Naive thymus-derived CD4-positive, alpha-beta T cell (primary cell): ENCODE data around the gene ICOS. TPM values are rescaled to one million over a fixed set of nuclear protein-coding genes. Genes with fewer than 3 reads are reported as not detected.

Source experiments
- polyA plus RNA-seq, 2 donors: library from polyadenylated mRNA; unstranded; fragments of 300-500 nt; fragmentation: Illumina TruSeq; gene quantifications; one replicate each; pipeline ENCODE4 v1.2.3, GENCODE V29; 2021
- total RNA-seq, 6 experiments: library from RNA in 5 of 6; stranded (reverse) in 5 of 6; gene quantifications; 1 replicate in 5 of 6; 2 replicates in 1 of 6; pipeline ENCODE4 v1.2.3 and lab custom pipeline; 2021 to 2026

Gene ICOS
- total and polyA plus RNA-seq, 7 experiments from 2014 or later: 22.4 to 54.9 (median 48.4) TPM

Other genes starting within 250 kb of the ICOS start
- gene CD28, start 230.1 kb upstream of the ICOS start, total RNA-seq: 100 to 1,000 TPM in 4 of 5 experiments, 10 to 100 TPM in 1; 66.7 to 224 (median 121) TPM
- gene CD28, start 230.1 kb upstream of the ICOS start, polyA plus RNA-seq: 10 to 100 TPM; 52.2 to 67.5 TPM
- gene CTLA4, start 69.0 kb upstream of the ICOS start, total RNA-seq: 10 to 100 TPM; 10.1 to 36.7 (median 20.6) TPM
- gene CTLA4, start 69.0 kb upstream of the ICOS start, polyA plus RNA-seq: 1 to 10 TPM; 1.9 to 2.5 TPM